NCI-H345 (cell line): ENCODE measurements around the gene CRX.
"Not testable (repeated sequence)": the region's sequence is repeated elsewhere in the genome, so short reads cannot be mapped to it uniquely, and the experiment has no call there.

Source experiments
- DNase-seq: peaks from one replicate; lab custom pipeline; 2025; lab: John Stamatoyannopoulos, UW

The CRX gene

DNA sequence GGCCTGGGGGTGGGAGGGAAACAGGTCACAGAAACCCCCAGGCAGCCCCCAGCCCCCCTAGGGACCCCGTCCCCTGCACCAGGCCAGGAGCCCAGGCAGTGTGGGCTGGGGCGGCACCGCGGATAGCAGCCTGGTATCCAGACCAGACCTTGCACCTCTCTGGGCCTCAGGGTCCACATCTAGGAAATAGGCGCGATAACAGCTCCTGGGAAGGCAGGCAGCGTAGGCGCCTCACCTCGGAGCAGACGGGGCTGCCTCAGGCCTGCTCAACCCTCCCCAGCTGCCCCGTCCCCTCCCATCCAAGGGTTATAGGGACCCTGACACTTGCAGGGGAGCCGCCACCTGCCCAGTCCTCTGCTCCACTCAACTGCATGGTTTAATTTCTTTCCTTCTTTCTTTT, 18.1 kb upstream of the CRX start:
- not testable (repeated sequence) for DNase-seq

DNA sequence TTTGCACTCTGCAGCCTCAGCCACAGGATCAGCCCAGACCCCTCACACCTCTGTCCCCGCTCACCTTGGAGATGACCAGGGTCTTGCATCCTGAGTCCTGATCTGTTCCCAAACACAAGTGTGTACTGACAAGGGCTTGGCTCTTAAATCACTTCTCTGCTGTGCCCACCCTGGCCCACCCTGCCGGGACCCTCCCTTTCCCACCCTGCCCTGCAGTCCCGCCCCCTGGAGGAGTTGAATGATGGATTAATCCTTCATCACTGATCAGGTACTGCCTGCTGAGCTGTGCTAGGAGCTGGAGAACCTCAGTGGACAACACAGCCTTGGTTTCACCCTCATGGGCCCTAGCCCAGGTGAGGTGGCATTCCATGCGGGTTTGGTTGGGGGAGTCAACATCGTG, 17.3 kb upstream of the CRX start, which contains the start of gene TPRX1:
Gene TPRX1 (minus strand): TSS at position 101 of the 400 bp plus-strand sequence. CDS start 12 bp downstream, at position 89.
- DNase-seq: not testable (repeated sequence)

DNA sequence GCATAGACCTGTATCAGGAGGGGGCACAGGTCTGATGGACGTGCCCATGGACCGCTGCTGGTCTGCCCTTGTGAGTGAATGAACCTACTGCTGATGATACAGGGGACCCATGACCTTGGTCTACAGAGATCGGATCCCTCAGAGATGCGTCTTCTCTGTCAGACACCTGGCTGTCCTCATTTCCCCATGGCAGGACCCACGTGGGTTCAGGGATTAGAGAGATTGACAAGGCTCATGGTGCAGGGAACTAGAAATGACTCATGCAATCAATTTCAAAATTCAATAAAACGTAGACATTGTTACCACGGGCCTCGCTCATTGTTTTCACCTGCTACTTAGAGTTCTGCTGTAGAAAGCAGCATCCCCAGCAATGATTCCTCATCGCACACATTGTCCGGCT, 16.4 kb upstream of the CRX start:
- DNase-seq: no peak

DNA sequence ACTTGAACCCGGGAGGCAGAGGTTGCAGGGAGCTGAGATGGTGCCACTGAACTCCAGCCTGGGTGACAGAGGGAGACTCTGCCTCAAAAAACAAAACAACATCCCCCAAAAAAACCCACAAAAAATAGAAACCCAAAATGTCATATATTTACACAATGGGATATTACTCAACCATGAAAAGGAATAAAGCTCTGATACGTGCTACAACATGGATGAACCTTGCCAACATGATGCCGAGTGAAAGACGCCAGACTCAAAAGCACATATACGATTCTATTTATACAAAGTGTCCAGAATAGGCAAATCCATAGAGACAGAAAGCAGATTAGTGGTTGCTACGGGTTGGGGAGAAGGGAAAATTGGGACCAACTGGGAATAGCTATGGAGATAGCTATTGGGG, 15.3 kb upstream of the CRX start:
- no peak for DNase-seq

DNA sequence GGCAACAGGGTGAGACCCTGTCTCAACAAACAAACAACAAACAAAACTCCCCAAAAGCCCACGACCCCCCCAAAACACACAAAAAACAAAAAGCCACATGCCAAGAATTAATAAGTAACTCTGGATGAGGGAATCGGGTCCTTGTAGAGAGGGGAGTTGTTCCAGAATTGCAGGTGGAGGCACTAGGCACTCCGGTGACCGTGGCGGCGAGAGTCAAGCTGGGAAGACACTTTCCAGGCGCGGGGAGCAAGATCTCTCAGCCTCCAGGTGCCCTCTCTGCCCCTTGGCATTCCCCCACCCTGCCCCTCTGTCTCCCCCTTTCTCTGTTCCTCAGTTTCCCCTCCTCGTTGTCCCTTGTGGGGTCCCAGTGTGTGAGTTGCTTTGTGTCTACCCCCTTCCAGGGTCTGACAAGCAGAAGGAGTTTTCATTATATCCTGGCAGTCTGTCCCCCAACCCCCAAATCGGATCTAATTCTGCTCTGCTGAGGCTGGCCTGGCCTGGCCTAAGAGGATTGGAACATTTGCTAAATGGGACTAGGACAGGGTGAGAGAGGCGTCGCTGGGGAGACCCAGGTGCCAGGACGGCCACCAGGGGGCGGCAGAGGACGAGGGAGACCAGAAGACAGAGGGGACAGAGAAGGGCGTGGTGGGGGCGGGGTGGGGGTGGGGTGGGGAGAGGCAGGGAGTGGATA, 8.3 kb upstream of the CRX start:
- DNase-seq: peak; percentile 27

DNA sequence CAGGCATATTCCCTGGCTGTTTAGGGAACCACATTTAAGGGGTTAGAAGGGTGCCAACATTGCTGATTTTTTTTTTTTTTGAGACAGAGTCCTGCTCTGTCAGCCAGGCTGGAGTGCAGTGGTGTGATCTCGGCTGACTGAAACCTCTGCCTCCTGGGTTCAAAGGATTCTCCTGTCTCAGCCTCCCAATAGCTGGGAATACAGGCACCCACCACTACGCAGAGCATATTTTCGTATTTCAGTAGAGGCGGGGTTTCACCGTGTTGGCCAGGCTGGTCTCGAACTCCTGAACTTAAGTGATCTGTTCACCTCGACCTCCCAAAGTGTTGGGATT, 7.8 kb upstream of the CRX start:
- no peak for DNase-seq

DNA sequence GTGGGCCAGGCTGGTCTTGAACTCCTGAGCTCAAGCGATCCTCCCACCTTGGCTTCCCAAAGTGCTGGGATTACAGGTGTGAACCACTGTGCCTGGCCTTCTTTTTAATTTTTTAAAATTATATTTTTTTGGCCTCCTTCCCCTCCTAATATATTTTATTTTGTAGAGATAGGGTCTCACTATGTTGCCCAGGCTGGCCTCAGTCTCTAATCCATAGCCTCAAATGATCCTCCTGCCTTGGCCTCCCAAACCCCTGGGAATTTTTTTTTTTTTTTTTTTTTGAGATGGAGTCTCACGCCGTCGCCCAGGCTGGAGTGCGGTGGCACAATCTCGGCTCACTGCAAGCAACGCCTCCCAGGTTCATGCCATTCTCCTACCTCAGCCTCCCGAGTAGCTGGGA, 5.5 kb upstream of the CRX start:
- DNase-seq: not testable (repeated sequence)

DNA sequence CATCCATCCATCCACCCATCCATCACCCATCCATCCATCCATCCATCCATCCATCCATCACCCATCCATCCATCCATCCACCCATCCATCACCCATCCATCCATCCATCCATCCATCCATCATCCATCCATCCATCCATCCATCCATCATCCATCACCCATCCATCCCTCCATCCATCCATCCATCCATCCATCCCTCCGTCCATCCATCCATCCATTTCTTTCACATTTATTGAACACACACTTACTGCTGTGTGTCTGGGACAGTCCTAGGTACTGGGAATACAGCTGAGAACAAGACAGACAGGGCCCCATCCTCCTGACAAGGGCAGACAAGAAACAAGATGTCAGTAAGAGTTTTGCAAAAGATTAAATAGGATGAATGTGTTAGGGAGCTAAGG, 3.5 kb upstream of the CRX start:
- not testable (repeated sequence) for DNase-seq

DNA sequence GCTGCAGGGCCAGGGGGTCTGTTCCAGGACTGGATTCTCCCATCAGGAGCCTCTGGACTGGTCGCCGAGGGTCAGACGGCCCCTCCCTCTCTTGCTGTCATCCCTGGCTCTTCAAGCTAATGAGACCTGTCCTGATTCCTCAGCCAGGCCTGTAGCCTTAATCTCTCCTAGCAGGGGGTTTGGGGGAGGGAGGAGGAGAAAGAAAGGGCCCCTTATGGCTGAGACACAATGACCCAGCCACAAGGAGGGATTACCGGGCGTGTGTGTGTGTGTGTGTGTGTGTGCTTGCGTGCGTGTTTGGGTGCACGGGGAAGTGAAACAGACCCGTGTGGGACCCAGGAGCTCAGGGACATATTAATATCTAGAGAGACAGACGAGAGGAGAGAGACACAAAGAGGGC, 1.9 kb upstream of the CRX start:
- no peak for DNase-seq

DNA sequence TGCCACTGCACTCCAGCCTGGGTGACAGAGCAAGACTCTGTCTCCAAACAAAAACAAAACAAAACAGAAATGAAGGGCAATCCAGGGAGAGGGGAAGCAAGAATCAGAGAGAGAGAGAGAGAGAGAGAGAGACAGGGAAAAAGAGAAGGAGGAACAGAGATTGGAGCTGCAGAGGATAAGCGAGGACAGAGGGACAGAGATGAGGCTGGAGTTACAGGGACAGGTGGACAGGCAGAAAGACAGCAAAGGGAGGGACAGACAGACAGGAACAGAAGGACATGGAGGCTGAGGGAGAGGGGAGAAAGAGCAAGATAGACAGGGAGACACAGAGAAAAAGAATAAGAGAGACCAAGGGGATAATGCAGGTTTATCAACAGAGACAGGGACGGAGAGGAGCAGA, 1.3 kb upstream of the CRX start:
- no peak for DNase-seq

DNA sequence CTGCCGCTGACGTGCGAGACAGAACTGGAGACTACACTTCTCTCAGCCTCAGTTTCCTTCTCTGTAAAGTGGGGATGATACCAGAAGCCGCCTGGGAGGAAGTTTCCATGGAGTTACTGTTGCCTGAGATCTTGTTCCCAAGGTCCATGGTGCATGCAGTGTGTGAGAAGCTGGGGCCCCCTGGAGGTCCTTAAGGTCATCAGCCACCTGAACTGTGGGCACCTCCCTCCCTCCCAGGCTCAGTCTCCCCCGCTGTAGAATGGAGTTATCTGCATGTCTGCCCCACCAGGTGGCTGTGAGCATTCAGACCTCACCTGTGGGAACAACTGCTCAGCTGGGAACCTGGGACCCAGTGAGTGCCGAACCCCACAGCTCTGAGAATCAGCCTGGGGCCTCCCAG, 2.7 kb downstream of the CRX start:
- no peak for DNase-seq

DNA sequence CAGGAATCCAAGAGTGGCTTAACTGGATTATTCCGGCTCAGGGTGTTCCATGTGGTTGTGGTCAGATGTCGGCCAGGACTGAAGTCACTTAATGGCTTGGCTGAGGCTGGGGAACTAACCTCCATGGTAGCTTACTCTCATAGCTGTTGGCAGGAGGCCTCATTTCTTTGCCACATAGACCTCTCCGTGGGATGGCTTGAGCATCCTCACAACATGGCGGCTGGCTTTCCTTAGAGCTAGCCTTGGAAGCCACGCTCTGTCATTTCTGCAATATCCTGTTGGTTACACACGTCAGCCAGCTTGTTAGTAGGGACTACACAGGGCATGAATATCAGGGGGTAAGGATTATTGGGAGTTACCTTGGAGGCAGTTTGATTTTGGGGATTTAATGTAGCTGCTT, 5.1 kb downstream of the CRX start:
- DNase-seq: no peak

DNA sequence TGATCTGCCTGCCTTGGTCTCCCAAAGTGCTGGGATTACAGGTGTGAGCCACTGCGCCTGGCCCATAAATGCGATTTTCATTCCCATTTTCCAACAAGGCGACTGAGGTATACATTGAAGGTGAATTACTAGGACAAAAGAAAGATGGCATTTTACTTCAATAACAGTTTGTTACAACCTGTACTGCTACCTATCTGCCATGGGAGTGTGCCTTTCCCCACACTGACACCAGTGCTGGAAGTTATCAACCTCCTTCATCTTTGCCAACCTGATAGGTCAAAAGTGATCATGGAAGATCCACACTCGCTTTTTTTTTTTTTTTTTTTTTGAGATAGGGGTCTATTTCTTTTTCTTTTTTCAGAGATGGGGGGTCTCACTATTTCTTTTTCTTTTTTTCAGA, 11.0 kb downstream of the CRX start:
- DNase-seq: no peak

DNA sequence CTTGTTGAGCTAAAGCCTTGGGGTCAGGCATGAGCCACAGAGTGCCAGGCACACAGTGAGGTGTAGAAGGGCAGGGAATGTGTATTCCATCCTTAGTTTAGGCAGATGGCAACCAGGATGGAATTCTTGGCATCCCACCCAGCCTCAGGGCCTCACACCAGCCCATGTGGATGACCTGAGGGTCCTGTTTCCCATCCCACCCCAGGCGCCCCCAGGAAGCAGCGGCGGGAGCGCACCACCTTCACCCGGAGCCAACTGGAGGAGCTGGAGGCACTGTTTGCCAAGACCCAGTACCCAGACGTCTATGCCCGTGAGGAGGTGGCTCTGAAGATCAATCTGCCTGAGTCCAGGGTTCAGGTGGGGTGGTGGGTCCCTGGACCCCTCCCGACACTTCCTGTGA, 14.3 kb downstream of the CRX start:
- DNase-seq: no peak

DNA sequence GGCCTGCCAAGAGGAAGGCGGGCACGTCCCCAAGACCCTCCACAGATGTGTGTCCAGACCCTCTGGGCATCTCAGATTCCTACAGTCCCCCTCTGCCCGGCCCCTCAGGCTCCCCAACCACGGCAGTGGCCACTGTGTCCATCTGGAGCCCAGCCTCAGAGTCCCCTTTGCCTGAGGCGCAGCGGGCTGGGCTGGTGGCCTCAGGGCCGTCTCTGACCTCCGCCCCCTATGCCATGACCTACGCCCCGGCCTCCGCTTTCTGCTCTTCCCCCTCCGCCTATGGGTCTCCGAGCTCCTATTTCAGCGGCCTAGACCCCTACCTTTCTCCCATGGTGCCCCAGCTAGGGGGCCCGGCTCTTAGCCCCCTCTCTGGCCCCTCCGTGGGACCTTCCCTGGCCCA, 17.7 kb downstream of the CRX start:
- DNase-seq: no peak

DNA sequence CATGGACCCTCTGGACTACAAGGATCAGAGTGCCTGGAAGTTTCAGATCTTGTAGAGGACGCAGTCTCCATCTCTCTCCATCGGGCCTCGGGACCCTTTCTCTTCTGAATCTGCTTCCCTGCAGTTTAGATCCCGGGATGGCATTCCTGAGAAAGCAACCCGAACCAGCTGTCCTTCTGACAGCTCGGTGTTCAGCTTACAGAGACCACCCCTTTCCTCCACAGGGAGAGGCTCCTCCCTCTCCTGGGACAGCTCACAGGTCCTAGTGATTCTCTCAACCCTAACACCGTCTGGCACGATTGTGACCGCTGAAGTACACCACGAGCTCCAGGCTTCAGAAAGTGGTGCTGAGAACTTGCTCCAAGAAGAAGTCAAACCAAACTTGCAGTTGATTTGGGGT, 18.2 kb downstream of the CRX start:
- DNase-seq: no peak

DNA sequence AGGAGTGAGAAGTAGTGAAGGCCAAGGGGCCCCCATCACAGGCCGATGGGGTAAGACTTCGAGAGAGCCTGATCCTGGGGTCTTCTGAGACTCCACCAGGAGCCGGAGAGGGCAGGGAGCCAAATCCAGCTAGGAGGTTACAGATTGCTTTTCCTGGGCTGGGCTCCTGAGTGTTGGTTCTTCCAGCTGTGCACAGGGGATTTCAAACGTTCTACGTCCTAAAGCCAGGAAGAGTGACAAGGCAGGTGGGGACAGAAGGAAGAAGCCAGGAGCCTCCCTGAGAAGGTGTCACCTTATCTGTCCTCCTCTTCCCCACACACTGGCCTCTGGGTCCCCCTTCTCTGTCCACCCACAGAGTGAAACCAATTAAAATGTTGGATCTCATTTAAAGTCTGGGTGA, 21.2 kb downstream of the CRX start:
- DNase-seq: no peak

DNA sequence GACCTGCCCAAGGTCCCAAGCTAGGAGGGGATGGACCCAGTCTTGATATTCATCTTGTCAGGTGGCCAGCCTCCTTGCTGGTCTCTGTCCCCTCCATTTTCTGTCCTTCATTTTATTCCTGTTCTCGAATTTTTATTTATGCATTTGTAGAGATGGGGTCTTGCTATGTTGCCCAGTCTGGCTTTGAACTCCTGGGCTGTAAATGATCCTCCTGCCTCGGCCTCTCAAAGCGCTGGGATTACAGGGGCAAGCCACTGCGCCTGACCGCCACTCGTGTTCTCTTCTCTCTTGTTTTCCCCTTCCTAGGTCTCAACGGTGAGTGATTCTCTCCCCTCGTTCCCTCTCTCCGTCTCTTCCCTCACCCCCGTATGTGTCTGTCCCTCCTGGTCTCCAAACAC, 26.7 kb downstream of the CRX start:
- DNase-seq: no peak

DNA sequence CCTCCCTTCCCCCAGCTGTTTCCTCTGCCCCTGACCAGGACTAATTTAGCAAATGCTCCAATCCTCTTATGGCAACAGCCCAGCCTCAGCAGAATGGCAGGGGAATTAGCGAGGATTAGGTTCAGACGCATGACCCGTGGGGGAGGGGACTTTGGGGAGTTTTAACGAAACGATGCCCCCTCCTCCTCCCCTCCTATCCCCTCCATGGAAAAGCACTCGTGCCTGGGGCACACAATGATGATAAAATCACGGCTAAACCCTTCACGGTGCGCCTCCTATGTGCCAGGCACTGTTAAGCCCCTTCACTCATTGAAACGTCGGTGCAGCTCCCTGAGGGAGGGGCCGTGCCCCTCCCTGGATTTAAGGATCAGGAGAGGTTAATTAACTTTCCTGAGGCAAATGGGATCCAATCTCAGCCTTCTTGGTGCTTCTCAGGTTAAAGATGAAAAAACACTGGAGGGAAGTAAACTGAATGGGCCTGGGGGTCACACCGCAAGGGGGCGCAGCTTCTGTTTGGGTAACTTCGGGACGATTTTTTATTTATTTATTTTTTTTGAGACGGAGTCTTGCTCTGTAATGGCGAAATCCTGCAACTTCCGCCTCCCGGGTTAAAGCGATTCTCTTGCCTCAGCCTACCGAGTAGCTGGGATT, 27.2 kb downstream of the CRX start:
- no peak for DNase-seq

DNA sequence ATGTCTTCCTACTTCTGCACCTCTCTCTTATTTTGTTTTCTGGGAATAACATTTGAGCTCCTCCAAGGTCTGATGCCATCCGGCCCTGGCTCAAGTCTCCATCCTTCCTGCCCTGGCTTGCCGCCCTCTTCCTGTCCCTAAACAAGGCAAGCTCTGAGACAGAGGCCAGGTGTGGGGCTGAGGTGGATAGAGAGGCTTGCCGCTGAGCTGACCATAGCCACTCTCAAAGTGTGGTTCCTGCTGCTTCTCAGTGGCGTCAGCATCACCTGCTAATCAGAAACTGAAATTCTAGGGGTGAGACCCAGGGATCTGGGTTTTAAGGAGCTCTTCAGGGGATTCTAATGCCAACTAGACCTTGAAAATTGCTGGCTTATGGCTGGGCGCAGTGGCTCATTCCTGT, 31.3 kb downstream of the CRX start:
- DNase-seq: no peak

DNA sequence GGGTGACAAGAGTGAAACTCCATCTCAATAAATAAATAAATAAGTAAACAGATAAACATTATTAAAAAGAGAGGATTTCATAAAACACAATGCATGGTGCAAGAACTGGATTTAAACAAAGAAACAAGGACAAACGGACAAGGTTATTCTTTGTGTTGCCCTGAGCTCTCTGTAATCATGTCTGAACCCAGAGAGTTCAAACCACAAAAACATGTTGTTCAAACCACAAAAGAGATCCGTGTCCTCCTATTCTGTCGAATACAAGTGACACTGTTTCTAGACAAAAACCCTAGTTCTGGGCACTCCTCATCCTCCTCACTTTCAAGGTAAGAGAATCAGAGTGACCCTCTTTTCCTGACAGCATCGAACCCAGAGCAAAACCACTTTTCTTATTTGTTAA, 32.7 kb downstream of the CRX start:
- DNase-seq: no peak

DNA sequence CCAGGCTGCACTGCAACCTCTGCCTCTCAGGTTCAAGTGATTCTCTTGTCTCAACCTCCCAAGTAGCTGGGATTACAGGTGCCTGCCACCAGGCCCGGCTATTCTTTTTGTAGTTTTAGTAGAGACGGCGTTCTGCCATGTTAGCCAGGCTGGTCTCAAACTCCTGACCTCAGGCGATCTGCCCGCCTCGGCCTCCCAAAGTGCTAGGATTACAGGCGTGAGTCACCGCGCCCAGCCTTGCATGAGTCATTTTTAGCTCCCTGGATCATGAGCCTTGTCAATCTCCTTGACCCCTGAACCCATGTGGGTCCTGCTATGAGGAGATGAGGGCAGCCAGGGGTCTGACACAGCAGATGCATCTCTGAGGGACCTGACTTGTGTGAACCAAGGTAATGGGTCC, 36.5 kb downstream of the CRX start:
- DNase-seq: not testable (repeated sequence)

DNA sequence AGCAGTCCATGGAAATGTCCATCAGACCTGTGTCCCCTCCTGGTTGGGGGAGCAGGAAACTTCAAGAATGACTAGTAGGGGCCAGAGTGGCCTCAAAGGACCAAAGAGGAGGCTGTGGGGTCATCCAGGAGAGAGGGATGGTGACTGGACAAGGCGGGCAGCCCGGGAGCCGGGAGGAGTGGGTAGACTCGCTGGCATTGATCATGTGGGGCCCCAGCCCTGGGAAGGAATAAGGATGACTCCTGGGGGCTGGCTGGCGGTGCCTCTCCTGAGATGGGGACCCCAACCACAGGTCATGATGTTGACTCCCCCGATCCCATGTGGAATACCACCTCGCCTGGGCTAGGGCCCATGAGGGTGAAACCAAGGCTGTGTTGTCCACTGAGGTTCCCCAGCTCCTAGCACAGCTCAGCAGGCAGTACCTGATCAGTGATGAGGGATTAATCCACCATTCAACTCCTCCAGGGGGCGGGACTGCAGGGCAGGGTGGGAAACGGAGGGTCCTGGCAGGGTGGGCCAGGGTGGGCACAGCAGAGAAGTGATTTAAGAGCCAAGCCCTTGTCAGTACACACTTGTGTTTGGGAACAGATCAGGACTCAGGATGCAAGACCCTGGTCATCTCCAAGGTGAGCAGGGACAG, 37.0 kb downstream of the CRX start, which contains the start of gene TPRX2:
Gene TPRX2 (plus strand): TSS at position 590 of the 640 bp plus-strand sequence. CDS start 12 bp downstream, at position 602.
- DNase-seq: not testable (repeated sequence)
